Tibial nerve (tissue), 4 donors: ENCODE data around the gene KIAA2012. TPM values are rescaled to one million over a fixed set of nuclear protein-coding genes. Genes with fewer than 3 reads are reported as not detected.

Source experiments
- DNase-seq, 2 donors: peaks; one replicate each; pipeline ENCODE4 v3.0.0-alpha.2; 2019; ENCODE audit warnings: low spot score in 2 of 2
- H3K27ac ChIP-seq, 4 donors: fragments of 200-600 bp; sonication (generic) in 3 of 4; one replicate each; pipeline ENCODE4 v1.5.1; 2017 to 2019; ENCODE audit warnings: mild to moderate bottlenecking in 1 of 4
- H3K27me3 ChIP-seq, 2 donors: fragments of 200-600 bp; sonication (generic) in 1 of 2; one replicate each; pipeline versions ENCODE4 v1.5.1 to v1.6.0; 2017 to 2019
- H3K36me3 ChIP-seq, 3 donors: fragments of 200-600 bp; sonication (generic); one replicate each; pipeline ENCODE4 v1.5.1; 2018 to 2019
- H3K4me1 ChIP-seq, 4 donors: fragments of 200-600 bp; sonication (generic) in 3 of 4; one replicate each; pipeline ENCODE4 v1.5.1; 2017 to 2019
- H3K4me3 ChIP-seq, 4 donors: fragments of 200-600 bp; sonication (generic) in 3 of 4; one replicate each; pipeline ENCODE4 v1.5.1; 2017 to 2019; ENCODE audit warnings: mild to moderate bottlenecking in 1 of 4, moderate library complexity in 1 of 4
- H3K9me3 ChIP-seq, 4 donors: fragments of 200-600 bp; sonication (generic) in 3 of 4; one replicate each; pipeline ENCODE4 v1.5.1; 2017 to 2019
- CTCF ChIP-seq, 5 experiments: fragments of 200-600 bp in 3 of 5; fragments of 450-650 bp in 2 of 5; sonication (generic) in 3 of 5; IDR thresholded peaks; one replicate each; pipeline ENCODE4 v1.5.1; 2016 to 2019; ENCODE audit warnings: antibody characterized with exemption in 5 of 5, mild to moderate bottlenecking in 3 of 5, moderate library complexity in 2 of 5
- EP300 ChIP-seq, 2 donors: sonication (generic); formaldehyde crosslinking; IDR thresholded peaks; one replicate each; pipeline ENCODE4 v1.6.1; 2017; ENCODE audit warnings: antibody characterized with exemption in 2 of 2, mild to moderate bottlenecking in 1 of 2
- POLR2A ChIP-seq, 2 donors: fragments of 450-650 bp; IDR thresholded peaks; one replicate each; pipeline ENCODE4 v1.6.1; 2017; ENCODE audit warnings: antibody characterized with exemption in 2 of 2, mild to moderate bottlenecking in 2 of 2, moderate library complexity in 2 of 2
- WGBS, 2 donors: methylation state at CpG; one replicate each; pipeline ENCODE4 v1.1.5; 2018; 5-methylcytosine and 5-hydroxymethylcytosine counted together
- total RNA-seq, 4 donors: library from RNA; depleted of rRNA; stranded (reverse); fragments of >200 nt; gene quantifications; one replicate each; pipeline ENCODE4 v1.1.0, GENCODE V29; 2016

KIAA2012 gene
- total RNA-seq, 4 donors from 2014 or later, result not detected

DNA sequence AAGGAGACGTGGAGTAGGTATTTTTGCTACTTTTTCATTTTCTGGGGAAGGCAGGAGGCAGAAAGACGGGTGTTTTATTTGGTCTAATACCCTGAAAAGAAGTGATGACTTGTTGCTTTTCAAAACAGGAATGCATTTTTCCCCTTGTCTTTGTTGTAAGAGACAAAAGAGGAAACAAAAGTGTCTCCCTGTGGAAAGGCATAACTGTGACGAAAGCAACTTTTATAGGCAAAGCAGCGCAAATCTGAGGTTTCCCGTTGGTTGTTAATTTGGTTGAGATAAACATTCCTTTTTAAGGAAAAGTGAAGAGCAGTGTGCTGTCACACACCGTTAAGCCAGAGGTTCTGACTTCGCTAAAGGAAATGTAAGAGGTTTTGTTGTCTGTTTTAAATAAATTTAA is 36.0 kb upstream of the KIAA2012 start:
- TF ChIP-seq EP300 (IDR thresholded peaks at IDR 0.05) (no peak), CTCF (IDR thresholded peaks at IDR 0.05) (no peak), POLR2A (IDR thresholded peaks at IDR 0.05) (no peak)
- no peak for DNase-seq
- Histone ChIP-seq H3K4me1 (peaks cover 0 to 59% (median 19%) of the 10 kb centered on the region in 4 donors), H3K4me3 (peak overlapping the region; percentile 8 to 88 (median 42)), H3K36me3 (peaks cover 0 to 4% (median 0%) of the 10 kb centered on the region in 3 donors), H3K27me3 (peaks cover 0 to 4% of the 10 kb centered on the region in 2 donors), H3K9me3 (no peaks in the 10 kb centered on the region), H3K27ac (peak overlapping the region in 2 of 4 donors; percentile 18 to 70)
- 30 to 37% methylated on average over 7 of the region's 7 CpGs for WGBS, 2 donors

- Histone ChIP-seq H3K27me3 (peaks cover 0 to 4% of the 10 kb centered on the region in 2 donors), H3K27ac (peak overlapping the region in 1 of 4 donors; percentile 41), H3K4me1 (peaks cover 0 to 53% (median 19%) of the 10 kb centered on the region in 4 donors), H3K9me3 (no peaks in the 10 kb centered on the region), H3K36me3 (peaks cover 0 to 4% (median 0%) of the 10 kb centered on the region in 3 donors), H3K4me3 (no peak overlapping the region)
- 39 to 43% methylated on average over 4 of the region's 4 CpGs for WGBS, 2 donors
- DNase-seq, result no peak
- TF ChIP-seq EP300 (IDR thresholded peaks at IDR 0.05) (no peak), CTCF (IDR thresholded peaks at IDR 0.05) (no peak)
Observed at GRCh38 chr2:202038471-202039277, 34.4 kb upstream of the KIAA2012 start.

- Histone ChIP-seq H3K27ac (peak overlapping the region in 1 of 4 donors; percentile 41), H3K4me3 (no peak overlapping the region), H3K36me3 (peaks cover 0 to 4% (median 0%) of the 10 kb centered on the region in 3 donors), H3K9me3 (no peaks in the 10 kb centered on the region), H3K27me3 (peaks cover 0 to 4% of the 10 kb centered on the region in 2 donors), H3K4me1 (peaks cover 0 to 53% (median 19%) of the 10 kb centered on the region in 4 donors)
- WGBS, 2 donors, result 43 to 47% methylated on average over 13 of the region's 13 CpGs
- DNase-seq, result no peak
- no peak for TF ChIP-seq EP300 (IDR thresholded peaks at IDR 0.05)
- TF ChIP-seq CTCF (IDR thresholded peaks at IDR 0.05), result no peak
- TF ChIP-seq POLR2A (IDR thresholded peaks at IDR 0.05), result no peak
Observed at GRCh38 chr2:202039278-202040078, 33.6 kb upstream of the KIAA2012 start.

DNA sequence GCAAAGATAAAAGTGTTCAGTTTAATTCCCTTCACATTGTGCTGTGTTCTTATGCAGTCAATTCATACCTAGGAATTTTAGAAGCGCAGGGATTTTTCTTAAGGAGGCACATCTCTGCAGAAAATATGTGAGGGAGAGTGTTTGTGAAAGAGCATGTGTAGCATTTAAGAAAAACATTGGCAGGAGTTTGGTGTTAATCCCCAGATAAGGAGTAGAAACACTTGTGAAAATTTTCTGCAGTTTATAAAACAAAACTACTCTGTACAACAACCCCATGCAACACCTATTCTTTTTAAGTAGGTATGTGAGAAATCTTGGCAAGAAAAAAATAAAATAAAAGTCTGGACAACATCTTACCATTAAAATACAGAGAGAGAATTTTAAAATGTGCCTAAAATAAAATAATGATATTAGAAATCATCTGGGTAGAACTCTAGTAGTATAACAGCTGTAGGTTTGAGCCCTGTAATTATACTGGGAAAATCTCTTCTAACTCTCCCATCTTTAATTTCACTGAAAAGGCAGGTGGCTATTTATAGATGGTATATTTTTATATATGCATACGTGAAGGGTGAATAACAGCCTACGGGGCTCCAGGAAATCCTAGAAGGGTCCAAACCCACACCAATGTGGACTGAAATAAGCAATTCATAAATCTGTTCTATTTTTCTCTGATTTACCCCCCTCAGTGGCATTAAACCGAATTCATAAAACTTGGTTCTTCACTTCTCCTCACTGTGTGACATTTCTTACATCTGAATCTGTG is 32.8 kb upstream of the KIAA2012 start:
- TF ChIP-seq POLR2A (IDR thresholded peaks at IDR 0.05), result no peak
- H3K27me3 ChIP-seq, result peaks cover 0 to 4% of the 10 kb centered on the region in 2 donors
- H3K36me3 ChIP-seq, result peaks cover 0 to 4% (median 0%) of the 10 kb centered on the region in 3 donors
- no peak overlapping the region for H3K27ac ChIP-seq
- peaks cover 0 to 45% (median 14%) of the 10 kb centered on the region in 4 donors for H3K4me1 ChIP-seq
- no peak for DNase-seq
- 75 to 81% methylated on average over 4 of the region's 4 CpGs for WGBS, 2 donors
- H3K4me3 ChIP-seq, result no peak overlapping the region
- H3K9me3 ChIP-seq, result no peaks in the 10 kb centered on the region

- Histone ChIP-seq H3K4me1 (peaks cover 0 to 24% (median 10%) of the 10 kb centered on the region in 4 donors), H3K27ac (no peak overlapping the region), H3K36me3 (no peaks in the 10 kb centered on the region), H3K4me3 (no peak overlapping the region), H3K27me3 (peaks cover 0 to 4% of the 10 kb centered on the region in 2 donors), H3K9me3 (no peaks in the 10 kb centered on the region)
- no peak for TF ChIP-seq EP300 (IDR thresholded peaks at IDR 0.05)
- TF ChIP-seq CTCF (IDR thresholded peaks at IDR 0.05), result no peak
- no peak for TF ChIP-seq POLR2A (IDR thresholded peaks at IDR 0.05)
- WGBS, 2 donors, result 89 to 97% methylated on average over 5 of the region's 5 CpGs
- DNase-seq, result no peak
Observed at GRCh38 chr2:202042444-202042843, 30.6 kb upstream of the KIAA2012 start.
